ENCODE data around the gene PARP8.

GRCh38 chr5:50849554-50849953 is 183.1 kb downstream of the PARP8 start:
- TF ChIP-seq POU2F2 (IDR thresholded peaks at IDR 0.05; ENCODE audit: low read depth, low read length) (no peak), POLR2AphosphoS5 (IDR thresholded peaks at IDR 0.05; ENCODE audit: low read depth, low read length) (no peak), POLR2A (IDR thresholded peaks at IDR 0.05; ENCODE audit: low read depth, low read length) (no peak), TAF1 (IDR thresholded peaks at IDR 0.05; ENCODE audit: low read depth, low read length) (no peak), SPI1 (IDR thresholded peaks at IDR 0.05; ENCODE audit: low read depth, low read length) (no peak), PAX5 (IDR thresholded peaks at IDR 0.05; ENCODE audit: insufficient read depth, low read length, severe bottlenecking) (no peak)
